ENCODE data around the gene HAX1.
A peak's percentile ranks its signal among the peaks of the same experiment; 100 is the strongest.
"Not testable (repeated sequence)": the region's sequence is repeated elsewhere in the genome, so short reads cannot be mapped to it uniquely, and the experiment has no call there.

The HAX1 gene

DNA sequence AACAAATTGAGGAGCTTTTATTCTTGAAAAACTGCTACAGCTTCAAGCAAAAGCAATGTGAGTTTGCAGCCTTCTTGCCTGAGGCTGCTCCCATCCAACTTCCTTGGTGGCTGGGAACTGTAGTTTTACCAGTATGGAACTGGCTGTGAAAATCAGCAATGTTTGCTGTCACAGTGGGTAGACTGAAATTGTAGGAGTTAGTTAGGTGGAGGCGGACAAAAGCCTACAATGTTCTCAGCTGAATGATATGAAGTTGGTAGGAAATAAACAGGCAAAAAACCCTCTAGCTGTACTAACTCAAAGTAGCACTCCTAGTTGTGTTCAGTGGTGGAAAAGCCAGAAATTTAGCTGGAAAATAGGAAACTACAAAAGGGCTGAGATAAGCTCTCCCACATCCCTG lies 18.5 kb downstream of the HAX1 start:
- no peak for DNase-seq (ENCODE audit: low read depth)
- H3K4me3 ChIP-seq (ENCODE audit: low read depth, low read length) = no peak overlapping the region
- no peak for TF ChIP-seq POLR2A (IDR thresholded peaks at IDR 0.05; ENCODE audit: extremely low read depth, insufficient read length)
- TF ChIP-seq, protein P1, sequence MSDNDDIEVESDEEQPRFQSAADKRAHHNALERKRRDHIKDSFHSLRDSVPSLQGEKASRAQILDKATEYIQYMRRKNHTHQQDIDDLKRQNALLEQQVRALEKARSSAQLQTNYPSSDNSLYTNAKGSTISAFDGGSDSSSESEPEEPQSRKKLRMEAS (IDR thresholded peaks at IDR 0.05; ENCODE audit: low read depth, low read length) = no peak
- TF ChIP-seq, protein P2, sequence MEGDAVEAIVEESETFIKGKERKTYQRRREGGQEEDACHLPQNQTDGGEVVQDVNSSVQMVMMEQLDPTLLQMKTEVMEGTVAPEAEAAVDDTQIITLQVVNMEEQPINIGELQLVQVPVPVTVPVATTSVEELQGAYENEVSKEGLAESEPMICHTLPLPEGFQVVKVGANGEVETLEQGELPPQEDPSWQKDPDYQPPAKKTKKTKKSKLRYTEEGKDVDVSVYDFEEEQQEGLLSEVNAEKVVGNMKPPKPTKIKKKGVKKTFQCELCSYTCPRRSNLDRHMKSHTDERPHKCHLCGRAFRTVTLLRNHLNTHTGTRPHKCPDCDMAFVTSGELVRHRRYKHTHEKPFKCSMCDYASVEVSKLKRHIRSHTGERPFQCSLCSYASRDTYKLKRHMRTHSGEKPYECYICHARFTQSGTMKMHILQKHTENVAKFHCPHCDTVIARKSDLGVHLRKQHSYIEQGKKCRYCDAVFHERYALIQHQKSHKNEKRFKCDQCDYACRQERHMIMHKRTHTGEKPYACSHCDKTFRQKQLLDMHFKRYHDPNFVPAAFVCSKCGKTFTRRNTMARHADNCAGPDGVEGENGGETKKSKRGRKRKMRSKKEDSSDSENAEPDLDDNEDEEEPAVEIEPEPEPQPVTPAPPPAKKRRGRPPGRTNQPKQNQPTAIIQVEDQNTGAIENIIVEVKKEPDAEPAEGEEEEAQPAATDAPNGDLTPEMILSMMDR (IDR thresholded peaks at IDR 0.05; ENCODE audit: low read depth, low read length) = no peak
- no peak for TF ChIP-seq MYC (IDR thresholded peaks at IDR 0.05; ENCODE audit: low read depth, low read length)

DNA sequence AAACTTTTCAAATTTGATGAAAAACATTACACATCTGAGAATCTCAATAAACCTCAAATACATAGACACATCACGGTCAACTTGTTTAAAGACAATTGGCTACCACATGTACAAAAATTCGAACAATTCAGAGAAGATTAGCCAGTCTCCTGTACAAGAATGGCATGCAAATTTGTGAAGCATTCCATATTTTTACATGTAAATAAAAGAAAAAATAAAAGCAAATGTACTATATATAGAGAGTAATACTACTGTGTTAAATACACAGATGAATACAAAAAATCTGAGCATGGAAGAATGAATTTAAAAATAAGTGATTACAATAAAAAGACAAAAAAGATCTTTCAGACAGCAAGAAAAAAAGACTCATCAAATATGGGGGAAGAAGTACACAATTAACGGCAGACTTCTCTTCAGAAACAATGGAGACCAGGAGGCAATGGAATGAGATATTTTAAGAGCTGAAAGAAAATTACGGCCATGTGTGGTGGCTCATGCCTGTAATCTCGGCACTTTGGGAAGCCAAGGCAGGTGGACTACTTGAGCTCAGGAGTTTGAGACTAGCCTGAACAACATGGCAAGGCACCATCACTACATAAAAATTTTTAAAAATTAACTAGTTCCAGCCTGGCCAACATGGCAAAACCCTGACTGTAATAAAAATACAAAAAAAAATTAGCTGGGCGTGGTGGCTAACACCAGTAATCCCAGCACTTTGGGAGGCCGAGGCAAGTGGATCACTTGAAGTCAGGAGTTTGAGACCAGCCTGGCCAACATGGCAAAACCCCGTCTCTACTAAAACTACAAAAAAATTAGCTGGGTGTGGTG lies 23.2 kb downstream of the HAX1 start:
- DNase-seq (ENCODE audit: low read depth) = peak; percentile 6
- TF ChIP-seq POLR2A (IDR thresholded peaks at IDR 0.05; ENCODE audit: extremely low read depth, insufficient read length) (no peak), MYC (IDR thresholded peaks at IDR 0.05; ENCODE audit: low read depth, low read length) (no peak)
- TF ChIP-seq, protein P1 (IDR thresholded peaks at IDR 0.05; ENCODE audit: low read depth, low read length) = no peak
- TF ChIP-seq, protein P2 (IDR thresholded peaks at IDR 0.05; ENCODE audit: low read depth, low read length) = no peak
- H3K4me3 ChIP-seq (ENCODE audit: low read depth, low read length) = no peak overlapping the region

DNA sequence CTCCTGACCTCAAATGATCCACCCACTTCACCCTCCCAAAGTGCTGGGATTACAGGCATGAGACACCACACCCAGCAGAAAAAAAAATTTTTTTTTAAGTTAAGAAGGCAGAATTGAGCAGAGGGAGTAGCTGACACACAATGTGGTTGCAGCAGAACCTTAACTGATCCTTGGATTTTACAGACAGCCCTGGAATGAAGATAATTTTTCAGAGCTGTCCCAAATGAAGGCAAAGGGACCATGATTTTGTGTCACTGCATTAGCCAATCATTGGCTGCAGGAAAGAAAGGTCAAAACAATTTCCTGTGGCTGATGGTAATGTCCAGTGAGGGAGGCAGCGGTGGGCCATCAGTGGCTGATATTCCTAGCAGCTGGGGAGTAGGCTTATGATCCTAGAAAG lies 29.2 kb downstream of the HAX1 start:
- DNase-seq (ENCODE audit: low read depth) = no peak
- H3K4me3 ChIP-seq (ENCODE audit: low read depth, low read length) = no peak overlapping the region
- TF ChIP-seq, protein P2 (IDR thresholded peaks at IDR 0.05; ENCODE audit: low read depth, low read length) = no peak
- TF ChIP-seq POLR2A (IDR thresholded peaks at IDR 0.05; ENCODE audit: extremely low read depth, insufficient read length) = no peak
- TF ChIP-seq MYC (IDR thresholded peaks at IDR 0.05; ENCODE audit: low read depth, low read length) = no peak
- TF ChIP-seq, protein P1 (IDR thresholded peaks at IDR 0.05; ENCODE audit: low read depth, low read length) = no peak

DNA sequence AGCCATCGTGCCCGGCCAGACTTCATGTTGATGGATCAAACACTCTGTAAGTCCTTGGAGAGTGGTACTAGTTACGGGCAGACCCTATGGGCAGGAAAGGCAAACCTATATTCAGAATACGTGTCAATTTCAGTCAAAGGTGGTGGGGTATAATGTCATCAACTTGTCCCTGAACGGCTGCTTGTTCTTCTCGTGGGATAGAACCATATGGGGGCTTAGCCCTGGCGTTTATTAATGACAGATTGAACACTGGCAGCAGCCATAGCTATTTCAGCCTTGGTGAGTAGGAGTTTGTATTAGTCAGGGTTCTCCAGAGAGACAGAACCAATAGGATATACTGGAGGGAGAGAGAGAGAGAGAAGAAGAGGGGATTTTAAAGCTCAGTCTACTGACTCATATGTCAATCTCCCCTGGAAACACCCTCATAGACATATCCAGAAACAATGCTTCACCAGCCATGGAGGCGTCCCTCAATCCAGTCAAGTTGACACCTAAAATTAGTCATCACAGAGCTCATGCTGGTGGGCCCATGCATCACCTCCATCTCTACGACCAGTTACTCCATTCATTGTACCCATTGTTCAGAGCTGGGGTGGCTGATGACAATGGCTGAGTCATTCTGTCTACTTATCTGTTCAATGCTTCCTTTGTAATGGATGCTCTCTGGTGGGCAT lies 32.4 kb downstream of the HAX1 start:
- no peak overlapping the region for H3K4me3 ChIP-seq (ENCODE audit: low read depth, low read length)
- TF ChIP-seq, protein P1 (IDR thresholded peaks at IDR 0.05; ENCODE audit: low read depth, low read length) = no peak
- TF ChIP-seq, protein P2 (IDR thresholded peaks at IDR 0.05; ENCODE audit: low read depth, low read length) = no peak
- no peak for TF ChIP-seq POLR2A (IDR thresholded peaks at IDR 0.05; ENCODE audit: extremely low read depth, insufficient read length)
- DNase-seq (ENCODE audit: low read depth) = no peak

DNA sequence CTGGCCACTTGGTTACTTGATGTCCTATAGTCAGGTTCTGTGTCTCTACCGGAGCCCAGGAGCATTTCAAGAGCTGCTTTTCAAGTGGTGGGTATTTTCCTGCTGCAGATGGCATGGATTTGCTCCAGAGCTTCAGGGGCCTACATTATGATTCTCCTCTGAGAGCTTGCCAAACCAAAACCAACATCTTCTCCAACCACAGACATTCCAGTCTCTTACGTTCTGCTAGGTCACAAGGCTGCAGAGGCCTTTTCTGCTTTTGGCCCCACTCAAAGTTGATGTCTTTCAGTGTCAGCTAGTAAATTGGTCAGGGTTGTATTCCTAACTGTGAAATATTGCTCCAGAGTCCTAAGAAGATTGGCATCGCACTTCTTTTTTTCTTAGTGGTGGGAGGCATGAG lies 33.7 kb downstream of the HAX1 start:
- TF ChIP-seq MYC (IDR thresholded peaks at IDR 0.05; ENCODE audit: low read depth, low read length) = no peak
- TF ChIP-seq, protein P2 (IDR thresholded peaks at IDR 0.05; ENCODE audit: low read depth, low read length) = no peak
- TF ChIP-seq, protein P1 (IDR thresholded peaks at IDR 0.05; ENCODE audit: low read depth, low read length) = no peak
- no peak for TF ChIP-seq POLR2A (IDR thresholded peaks at IDR 0.05; ENCODE audit: extremely low read depth, insufficient read length)
- no peak for DNase-seq (ENCODE audit: low read depth)
- no peak overlapping the region for H3K4me3 ChIP-seq (ENCODE audit: low read depth, low read length)

DNA sequence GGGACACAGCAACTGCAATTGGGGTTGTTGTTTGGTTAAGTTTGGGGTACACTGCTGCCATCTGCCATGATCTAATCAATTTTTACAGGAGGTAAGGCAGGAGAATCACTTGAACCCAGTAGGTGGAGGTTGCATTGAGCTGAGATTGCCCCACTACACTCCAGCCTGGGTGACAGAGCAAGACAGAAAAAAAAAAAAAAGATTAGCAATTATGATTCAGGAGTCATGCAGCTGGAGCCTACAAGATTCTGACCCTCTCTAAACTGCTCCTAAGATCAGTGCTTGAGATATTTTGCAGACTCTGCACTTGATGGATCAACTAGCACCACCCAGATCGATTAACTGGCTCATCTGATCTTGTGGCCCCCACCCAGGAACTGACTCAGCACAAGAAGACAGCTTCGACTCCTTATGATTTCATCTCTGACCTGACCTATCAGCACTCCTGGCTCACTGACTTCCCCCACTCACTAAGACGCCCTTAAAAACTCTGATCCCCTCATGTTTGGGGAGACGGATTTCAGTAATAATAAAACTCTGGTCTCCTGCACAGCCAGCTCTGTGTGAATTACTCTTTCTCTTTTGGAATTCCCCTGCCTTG lies 35.3 kb downstream of the HAX1 start:
- H3K4me3 ChIP-seq (ENCODE audit: low read depth, low read length); DNase-seq (ENCODE audit: low read depth): not testable (repeated sequence)

DNA sequence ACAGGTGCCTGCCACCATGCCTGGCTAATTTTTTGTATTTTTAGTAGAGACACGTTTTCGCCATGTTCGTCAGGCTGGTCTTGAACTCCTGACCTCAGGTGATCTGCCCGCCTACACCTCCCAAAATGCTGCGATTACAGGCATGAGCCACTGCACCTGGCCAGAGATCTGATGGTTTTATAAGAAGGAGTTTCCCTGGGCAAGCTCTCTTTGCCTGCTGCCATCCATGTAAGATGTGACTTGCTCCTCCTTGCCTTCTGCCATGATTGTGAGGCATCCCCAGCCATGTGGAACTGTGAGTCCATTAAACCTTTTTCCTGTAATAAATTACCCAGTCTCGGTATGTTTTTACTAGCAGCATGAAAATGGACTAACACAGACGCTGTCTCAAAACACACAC lies 36.7 kb downstream of the HAX1 start:
- not testable (repeated sequence) for DNase-seq (ENCODE audit: low read depth); H3K4me3 ChIP-seq (ENCODE audit: low read depth, low read length)

DNA sequence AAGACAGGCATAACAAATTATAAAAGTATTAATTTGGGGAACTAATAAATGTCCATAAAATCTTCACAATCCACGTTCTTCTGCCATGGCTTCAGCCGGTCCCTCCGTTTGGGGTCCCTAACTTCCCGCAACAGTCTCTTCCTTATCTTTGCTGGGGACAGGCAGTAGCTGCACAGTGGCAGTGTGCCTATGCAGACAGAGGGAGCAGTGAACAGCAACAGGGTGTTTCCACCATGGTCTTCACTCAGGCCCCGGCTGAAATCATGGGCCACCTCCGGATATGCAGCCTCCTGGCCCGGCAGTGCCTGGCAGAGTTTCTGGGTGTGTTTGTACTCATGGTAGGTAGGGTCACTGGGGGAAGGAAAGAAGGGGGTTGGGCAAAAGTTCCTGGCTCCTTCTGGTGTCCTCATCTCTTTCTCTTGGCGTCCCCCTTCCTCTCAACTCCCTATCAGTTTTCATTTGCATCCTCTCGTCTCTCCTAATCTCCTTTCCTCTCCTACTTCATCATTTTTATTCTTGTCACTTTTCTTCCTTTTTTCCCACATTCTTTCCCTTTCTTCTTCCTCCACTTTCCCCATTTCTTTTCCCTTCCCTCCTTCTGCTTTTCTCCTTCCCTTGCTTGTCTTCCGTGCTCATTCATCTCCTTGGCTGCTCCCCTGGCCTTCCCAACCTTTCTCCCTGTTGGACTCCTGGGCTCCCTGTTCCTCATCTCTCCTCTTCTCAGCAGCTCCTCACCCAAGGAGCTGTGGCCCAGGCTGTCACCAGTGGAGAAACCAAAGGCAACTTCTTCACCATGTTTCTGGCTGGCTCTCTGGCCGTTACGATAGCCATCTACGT lies 40.0 kb downstream of the HAX1 start:
- H3K4me3 ChIP-seq (ENCODE audit: low read depth, low read length); DNase-seq (ENCODE audit: low read depth): not testable (repeated sequence)

Data from NB4 (cell line).